HepG2 (cell line): ENCODE results near the gene ALDH3B1. TPM values are rescaled to one million over a fixed set of nuclear protein-coding genes. Genes with fewer than 3 reads are reported as not detected.
A peak's percentile ranks its signal among the peaks of the same experiment; 100 is the strongest.

Experiments
- FOXM1 ChIP-seq: sonication (generic); formaldehyde crosslinking; IDR thresholded peaks from 2 replicates; pipeline ENCODE4 v1.5.0; 2020; ENCODE audit warnings: missing genetic modification reagents
- FOXO1 ChIP-seq: sonication (generic); formaldehyde crosslinking; IDR thresholded peaks from 2 replicates; pipeline ENCODE4 v1.4.0; 2020; ENCODE audit warnings: missing genetic modification reagents
- KAT7 ChIP-seq: IDR thresholded peaks from 2 replicates; pipeline ENCODE4 v1.6.1; 2018; ENCODE audit warnings: borderline replicate concordance, missing compliant biosample characterization
- MIER3 ChIP-seq: IDR thresholded peaks from 2 replicates; pipeline ENCODE4 v1.6.1; 2016; ENCODE audit warnings: missing compliant biosample characterization, borderline replicate concordance
- POLR2G ChIP-seq: fragments of 200-400 bp; formaldehyde crosslinking; IDR thresholded peaks from 2 replicates; pipeline ENCODE4 v1.6.1; 2018; ENCODE audit warnings: mild to moderate bottlenecking, low read depth, low read length, moderate library complexity
- SMC3 ChIP-seq: IDR thresholded peaks from 2 replicates; pipeline ENCODE4 v1.6.1; 2011; ENCODE audit warnings: low read length, improper control_type of control experiment
- STAG1 ChIP-seq: sonication (generic); formaldehyde crosslinking; IDR thresholded peaks from 2 replicates; pipeline ENCODE4 v1.4.0; 2020; ENCODE audit warnings: missing genetic modification reagents
- TEAD3 ChIP-seq: optimal IDR thresholded peaks from 2 replicates; pipeline ENCODE3; 2016; ENCODE audit warnings: borderline replicate concordance
- ZBTB7B ChIP-seq: sonication (generic); formaldehyde crosslinking; IDR thresholded peaks from 2 replicates; pipeline ENCODE4 v1.4.0; 2020; ENCODE audit warnings: missing genetic modification reagents
- ZNF232 ChIP-seq: sonication (generic); formaldehyde crosslinking; IDR thresholded peaks from 2 replicates; pipeline ENCODE4 v1.4.0; 2020; ENCODE audit warnings: missing genetic modification reagents, borderline replicate concordance
- ZNF260 ChIP-seq: sonication (generic); formaldehyde crosslinking; IDR thresholded peaks from 2 replicates; pipeline ENCODE4 v1.4.0; 2020; ENCODE audit warnings: missing genetic modification reagents, low read depth, mild to moderate bottlenecking, borderline replicate concordance
- ZNF280B ChIP-seq: sonication (generic); formaldehyde crosslinking; IDR thresholded peaks from 2 replicates; pipeline ENCODE4 v1.5.0; 2020; ENCODE audit warnings: missing genetic modification reagents, mild to moderate bottlenecking, borderline replicate concordance
- ZNF557 ChIP-seq: sonication (generic); formaldehyde crosslinking; IDR thresholded peaks from 2 replicates; pipeline ENCODE4 v1.4.0; 2020; ENCODE audit warnings: missing genetic modification reagents
- ZNF615 ChIP-seq: sonication (generic); formaldehyde crosslinking; IDR thresholded peaks from 2 replicates; pipeline ENCODE4 v1.5.0; 2020; ENCODE audit warnings: mild to moderate bottlenecking, missing genetic modification reagents, borderline replicate concordance
- ZNF766 ChIP-seq: sonication (generic); formaldehyde crosslinking; IDR thresholded peaks from 2 replicates; pipeline ENCODE4 v1.5.0; 2020; ENCODE audit warnings: missing genetic modification reagents, borderline replicate concordance
- ZNF768 ChIP-seq: sonication (generic); formaldehyde crosslinking; IDR thresholded peaks from 2 replicates; pipeline ENCODE4 v1.4.0; 2020; ENCODE audit warnings: missing genetic modification reagents
- polyA plus RNA-seq, 8 experiments: library from polyadenylated mRNA; depleted of rRNA in 3 of 8; stranded (reverse) in 7 of 8; unstranded in 1 of 8; fragments of >200 nt; fragmentation: Illumina TruSeq in 4 of 8; extraction: Trizol in 4 of 8; gene quantifications; 2 replicates each; pipeline versions ENCODE4 v1.2.1 to v1.2.3, GENCODE V29; 2011 to 2016; ENCODE audit warnings: low read depth in 4 of 8, missing spikeins in 1 of 8, mixed read lengths in 1 of 8; ENCODE audit not compliant: insufficient read depth in 1 of 8
- total RNA-seq, 5 experiments: library from RNA; depleted of rRNA; stranded (reverse); fragments of >200 nt; fragmentation: Illumina TruSeq; extraction: Trizol; gene quantifications; 2 replicates each; pipeline ENCODE4 v1.2.3, GENCODE V29; 2016; ENCODE audit warnings: low read depth in 1 of 5
- TF ChIP-seq, protein P1 (sequence below): sonication (generic); formaldehyde crosslinking; IDR thresholded peaks from one replicate; pipeline ENCODE4 v1.5.1; 2020; ENCODE audit warnings: mild to moderate bottlenecking, missing genetic modification reagents; ENCODE audit errors: not compliant biosample characterization
- TF ChIP-seq, protein P2 (sequence below): IDR thresholded peaks from 2 replicates; pipeline ENCODE4 v1.6.1; 2016

The ALDH3B1 gene
- total and polyA plus RNA-seq, 2 of the 13 experiments (the other 11 are each of a cell fraction or from before 2014, with no cell fraction given) = 4.0 to 6.7 TPM

DNA sequence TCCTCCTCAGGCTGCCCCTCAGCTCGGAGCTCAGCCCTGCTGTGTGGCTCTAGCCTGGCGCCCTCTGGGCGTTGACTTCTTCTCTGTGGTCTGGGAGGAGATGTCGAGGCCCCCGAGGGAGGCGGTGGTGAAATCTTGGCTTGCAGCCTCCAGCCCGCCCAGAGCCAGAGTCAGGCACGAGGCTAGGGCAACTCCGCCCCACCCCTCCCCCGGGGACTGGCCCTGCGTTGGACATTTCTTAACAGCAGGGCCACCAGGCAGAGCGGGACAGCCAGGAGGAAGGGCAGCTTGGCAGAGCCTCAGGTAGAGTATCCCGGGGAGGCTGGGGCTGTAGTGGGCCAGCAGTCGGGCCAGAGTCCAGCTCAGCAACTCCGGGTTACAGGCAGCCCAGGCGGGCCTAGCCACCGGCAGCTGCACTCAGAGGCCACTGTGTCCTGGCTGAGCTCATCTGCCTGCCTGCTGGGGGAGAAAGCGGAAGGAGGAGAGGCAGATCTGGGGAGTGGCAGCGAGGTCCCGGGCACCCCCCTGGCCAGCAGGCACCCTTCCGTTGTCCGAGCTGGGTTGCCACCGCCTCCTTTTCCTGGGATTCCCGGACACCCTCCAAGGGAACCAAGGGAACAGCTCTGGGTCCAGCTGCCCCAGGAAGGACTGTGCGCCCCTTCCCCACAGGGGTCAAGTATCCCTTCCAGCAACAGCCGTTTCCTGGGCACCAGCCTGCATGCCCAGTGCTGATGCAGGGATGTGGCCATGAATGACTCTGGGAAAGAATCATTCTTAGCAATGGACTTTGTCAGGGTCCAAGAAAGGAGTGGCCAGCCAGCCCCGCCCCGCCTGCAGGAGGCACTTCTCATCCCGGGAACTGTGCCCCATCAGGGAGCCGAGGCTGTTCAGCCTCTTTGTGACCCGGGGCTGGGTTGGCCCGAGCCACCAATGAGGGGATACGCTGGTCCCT lies at the start of gene ALDH3B1 (continued):
- TF ChIP-seq ZNF280B (peak; percentile 81), FOXO1 (CRISPR knock-in tag) (no peak), TEAD3 (peak; percentile 24), ZNF260 (CRISPR knock-in tag) (0 out of 2 replicates have a peak, but pooled peaks have one; percentile 31), ZBTB7B (CRISPR knock-in tag) (peak; percentile 24; the same call in 1 of the 2 replicates), ZNF766 (CRISPR knock-in tag) (peak; percentile 22; the same call in 1 of the 2 replicates), FOXM1 (CRISPR knock-in tag) (no peak), ZNF615 (CRISPR knock-in tag) (no peak), KAT7 (CRISPR knock-in tag) (no peak), MIER3 (CRISPR knock-in tag) (no peak), ZNF232 (CRISPR knock-in tag) (no peak), SMC3 (no peak), STAG1 (CRISPR knock-in tag) (peak; percentile 2; the same call in 1 of the 2 replicates), ZNF557 (no peak), ZNF768 (CRISPR knock-in tag) (peak; percentile 59; the same call in 1 of the 2 replicates), POLR2G (peak; percentile 62)
- TF ChIP-seq, protein P1, sequence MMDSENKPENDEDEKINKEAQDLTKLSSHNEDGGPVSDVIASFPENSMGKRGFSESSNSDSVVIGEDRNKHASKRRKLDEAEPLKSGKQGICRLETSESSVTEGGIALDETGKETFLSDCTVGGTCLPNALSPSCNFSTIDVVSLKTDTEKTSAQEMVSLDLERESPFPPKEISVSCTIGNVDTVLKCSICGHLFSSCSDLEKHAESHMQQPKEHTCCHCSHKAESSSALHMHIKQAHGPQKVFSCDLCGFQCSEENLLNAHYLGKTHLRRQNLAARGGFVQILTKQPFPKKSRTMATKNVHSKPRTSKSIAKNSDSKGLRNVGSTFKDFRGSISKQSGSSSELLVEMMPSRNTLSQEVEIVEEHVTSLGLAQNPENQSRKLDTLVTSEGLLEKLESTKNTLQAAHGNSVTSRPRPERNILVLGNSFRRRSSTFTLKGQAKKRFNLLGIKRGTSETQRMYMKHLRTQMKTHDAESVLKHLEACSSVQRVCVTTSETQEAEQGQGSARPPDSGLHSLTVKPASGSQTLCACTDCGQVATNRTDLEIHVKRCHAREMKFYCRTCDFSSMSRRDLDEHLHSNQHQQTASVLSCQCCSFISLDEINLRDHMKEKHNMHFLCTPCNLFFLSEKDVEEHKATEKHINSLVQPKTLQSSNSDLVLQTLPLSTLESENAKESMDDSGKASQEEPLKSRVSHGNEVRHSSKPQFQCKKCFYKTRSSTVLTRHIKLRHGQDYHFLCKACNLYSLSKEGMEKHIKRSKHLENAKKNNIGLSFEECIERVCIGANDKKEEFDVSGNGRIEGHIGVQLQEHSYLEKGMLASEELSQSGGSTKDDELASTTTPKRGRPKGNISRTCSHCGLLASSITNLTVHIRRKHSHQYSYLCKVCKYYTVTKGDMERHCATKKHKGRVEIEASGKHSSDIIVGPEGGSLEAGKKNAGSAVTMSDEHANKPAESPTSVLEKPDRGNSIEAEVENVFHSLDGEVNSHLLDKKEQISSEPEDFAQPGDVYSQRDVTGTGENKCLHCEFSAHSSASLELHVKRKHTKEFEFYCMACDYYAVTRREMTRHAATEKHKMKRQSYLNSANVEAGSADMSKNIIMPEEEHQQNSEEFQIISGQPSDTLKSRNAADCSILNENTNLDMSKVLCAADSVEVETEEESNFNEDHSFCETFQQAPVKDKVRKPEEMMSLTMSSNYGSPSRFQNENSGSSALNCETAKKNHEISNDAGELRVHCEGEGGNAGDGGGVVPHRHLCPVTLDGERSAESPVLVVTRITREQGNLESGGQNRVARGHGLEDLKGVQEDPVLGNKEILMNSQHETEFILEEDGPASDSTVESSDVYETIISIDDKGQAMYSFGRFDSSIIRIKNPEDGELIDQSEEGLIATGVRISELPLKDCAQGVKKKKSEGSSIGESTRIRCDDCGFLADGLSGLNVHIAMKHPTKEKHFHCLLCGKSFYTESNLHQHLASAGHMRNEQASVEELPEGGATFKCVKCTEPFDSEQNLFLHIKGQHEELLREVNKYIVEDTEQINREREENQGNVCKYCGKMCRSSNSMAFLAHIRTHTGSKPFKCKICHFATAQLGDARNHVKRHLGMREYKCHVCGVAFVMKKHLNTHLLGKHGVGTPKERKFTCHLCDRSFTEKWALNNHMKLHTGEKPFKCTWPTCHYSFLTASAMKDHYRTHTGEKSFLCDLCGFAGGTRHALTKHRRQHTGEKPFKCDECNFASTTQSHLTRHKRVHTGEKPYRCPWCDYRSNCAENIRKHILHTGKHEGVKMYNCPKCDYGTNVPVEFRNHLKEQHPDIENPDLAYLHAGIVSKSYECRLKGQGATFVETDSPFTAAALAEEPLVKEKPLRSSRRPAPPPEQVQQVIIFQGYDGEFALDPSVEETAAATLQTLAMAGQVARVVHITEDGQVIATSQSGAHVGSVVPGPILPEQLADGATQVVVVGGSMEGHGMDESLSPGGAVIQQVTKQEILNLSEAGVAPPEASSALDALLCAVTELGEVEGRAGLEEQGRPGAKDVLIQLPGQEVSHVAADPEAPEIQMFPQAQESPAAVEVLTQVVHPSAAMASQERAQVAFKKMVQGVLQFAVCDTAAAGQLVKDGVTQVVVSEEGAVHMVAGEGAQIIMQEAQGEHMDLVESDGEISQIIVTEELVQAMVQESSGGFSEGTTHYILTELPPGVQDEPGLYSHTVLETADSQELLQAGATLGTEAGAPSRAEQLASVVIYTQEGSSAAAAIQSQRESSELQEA = no peak
- TF ChIP-seq, protein P2, sequence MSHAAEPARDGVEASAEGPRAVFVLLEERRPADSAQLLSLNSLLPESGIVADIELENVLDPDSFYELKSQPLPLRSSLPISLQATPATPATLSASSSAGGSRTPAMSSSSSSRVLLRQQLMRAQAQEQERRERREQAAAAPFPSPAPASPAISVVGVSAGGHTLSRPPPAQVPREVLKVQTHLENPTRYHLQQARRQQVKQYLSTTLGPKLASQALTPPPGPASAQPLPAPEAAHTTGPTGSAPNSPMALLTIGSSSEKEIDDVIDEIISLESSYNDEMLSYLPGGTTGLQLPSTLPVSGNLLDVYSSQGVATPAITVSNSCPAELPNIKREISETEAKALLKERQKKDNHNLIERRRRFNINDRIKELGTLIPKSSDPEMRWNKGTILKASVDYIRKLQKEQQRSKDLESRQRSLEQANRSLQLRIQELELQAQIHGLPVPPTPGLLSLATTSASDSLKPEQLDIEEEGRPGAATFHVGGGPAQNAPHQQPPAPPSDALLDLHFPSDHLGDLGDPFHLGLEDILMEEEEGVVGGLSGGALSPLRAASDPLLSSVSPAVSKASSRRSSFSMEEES (CRISPR knock-in tag) = peak; percentile 55; the same call in 1 of the 2 replicates
